ENCODE results near the gene INHA.
A peak's percentile ranks its signal among the peaks of the same experiment; 100 is the strongest.

INHA gene

DNA sequence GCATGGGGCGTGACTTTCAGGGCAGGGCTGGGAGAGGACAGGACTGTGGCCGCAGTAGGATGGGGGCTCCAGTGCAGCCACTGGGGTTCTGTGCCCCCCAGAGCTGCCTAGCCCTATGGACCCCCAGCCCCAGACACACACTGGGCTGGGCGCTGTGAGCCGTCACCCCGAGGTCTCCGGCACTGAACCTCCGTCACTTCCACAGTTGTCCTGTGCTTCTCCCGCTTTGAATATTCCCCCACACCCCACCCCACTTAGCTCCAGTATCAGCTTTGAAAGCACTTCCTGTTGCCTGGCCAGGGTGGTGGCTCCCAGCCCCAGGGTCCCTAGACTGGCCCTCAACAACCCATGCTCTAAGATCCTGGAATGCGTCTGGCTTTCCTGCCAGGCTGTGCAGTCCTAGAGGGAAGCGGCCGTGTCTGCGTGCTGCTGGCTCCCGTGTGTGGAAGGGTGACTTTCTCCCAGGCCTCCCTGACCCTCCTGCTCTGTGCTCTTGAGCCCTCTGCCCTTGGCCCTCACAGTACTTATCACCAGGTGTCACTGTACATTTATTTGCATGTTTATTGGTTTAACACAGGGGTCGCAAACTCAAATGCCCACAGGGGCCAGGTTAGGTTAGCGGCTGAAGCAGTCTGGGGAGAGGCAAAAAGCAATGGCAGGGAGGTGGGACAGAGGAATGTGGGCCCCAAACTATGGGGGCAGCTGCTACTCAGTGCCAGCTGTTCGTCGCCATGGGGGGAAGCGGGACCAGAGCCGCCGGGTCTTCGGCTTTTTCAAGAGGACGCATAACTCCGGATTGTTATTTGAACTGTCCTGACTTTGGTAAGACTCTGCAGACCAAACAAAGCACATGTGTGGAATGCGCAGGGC is 10.7 kb upstream of the INHA start:
- peaks cover 11 to 34% of the 10 kb centered on the region in 2 experiments for H3K36me3 ChIP-seq (ENCODE audit: control insufficient read depth in 1 of 2, insufficient read depth in 2 of 2, low read depth in 1 of 2, low read length in 2 of 2)
- no peak overlapping the region for H3K4me3 ChIP-seq (ENCODE audit: insufficient read depth in 1 of 2, low read depth in 1 of 2, low read length in 2 of 2)
- no peak overlapping the region for H2BK120ac ChIP-seq (ENCODE audit: low read depth, low read length)
- peaks cover 24% of the 10 kb centered on the region for H3K4me1 ChIP-seq (ENCODE audit: control insufficient read depth, insufficient read depth, low read depth, low read length)
- no peak overlapping the region for H3K4me2 ChIP-seq (ENCODE audit: low read length, poor library complexity, severe bottlenecking)
- no peak overlapping the region for H3K18ac ChIP-seq (ENCODE audit: low read depth in 1 of 2, low read length in 2 of 2)
- H2BK12ac ChIP-seq (ENCODE audit: low read length in 2 of 2) = no peak overlapping the region
- H3K27ac ChIP-seq (ENCODE audit: low read length, poor library complexity, severe bottlenecking) = no peak overlapping the region
- peaks cover 0 to 4% of the 10 kb centered on the region in 2 experiments for H3K27me3 ChIP-seq (ENCODE audit: control insufficient read depth in 1 of 2, insufficient read depth in 1 of 2, low read length in 2 of 2)
- H3K4ac ChIP-seq (ENCODE audit: low read depth in 1 of 2, low read length in 2 of 2) = no peak overlapping the region
- no peak overlapping the region for H4K8ac ChIP-seq (ENCODE audit: low read length)
- H3K9ac ChIP-seq (ENCODE audit: low read length) = no peak overlapping the region
- H2BK15ac ChIP-seq (ENCODE audit: low read depth, poor library complexity, severe bottlenecking) = peak overlapping the region; percentile 19
- H2BK5ac ChIP-seq (ENCODE audit: low read depth, low read length, poor library complexity, severe bottlenecking) = no peak overlapping the region
- H3K14ac ChIP-seq (ENCODE audit: low read length in 2 of 2) = no peak overlapping the region
- H2AFZ ChIP-seq (ENCODE audit: low read depth, low read length) = no peak overlapping the region
- H3K9me3 ChIP-seq (ENCODE audit: control insufficient read depth, low read length) = no peaks in the 10 kb centered on the region
- no peaks in the 10 kb centered on the region for H3K79me1 ChIP-seq (replicated peaks; ENCODE audit: low read length, poor library complexity, severe bottlenecking)
- no peak overlapping the region for H3K23ac ChIP-seq (ENCODE audit: low read length in 2 of 2)
- H2AK5ac ChIP-seq (ENCODE audit: low read length, severe bottlenecking) = no peak overlapping the region
- no peak for DNase-seq
- WGBS = 64% methylated on average over 24 of the region's 24 CpGs
- no peak overlapping the region for H4K91ac ChIP-seq (ENCODE audit: low read length)

DNA sequence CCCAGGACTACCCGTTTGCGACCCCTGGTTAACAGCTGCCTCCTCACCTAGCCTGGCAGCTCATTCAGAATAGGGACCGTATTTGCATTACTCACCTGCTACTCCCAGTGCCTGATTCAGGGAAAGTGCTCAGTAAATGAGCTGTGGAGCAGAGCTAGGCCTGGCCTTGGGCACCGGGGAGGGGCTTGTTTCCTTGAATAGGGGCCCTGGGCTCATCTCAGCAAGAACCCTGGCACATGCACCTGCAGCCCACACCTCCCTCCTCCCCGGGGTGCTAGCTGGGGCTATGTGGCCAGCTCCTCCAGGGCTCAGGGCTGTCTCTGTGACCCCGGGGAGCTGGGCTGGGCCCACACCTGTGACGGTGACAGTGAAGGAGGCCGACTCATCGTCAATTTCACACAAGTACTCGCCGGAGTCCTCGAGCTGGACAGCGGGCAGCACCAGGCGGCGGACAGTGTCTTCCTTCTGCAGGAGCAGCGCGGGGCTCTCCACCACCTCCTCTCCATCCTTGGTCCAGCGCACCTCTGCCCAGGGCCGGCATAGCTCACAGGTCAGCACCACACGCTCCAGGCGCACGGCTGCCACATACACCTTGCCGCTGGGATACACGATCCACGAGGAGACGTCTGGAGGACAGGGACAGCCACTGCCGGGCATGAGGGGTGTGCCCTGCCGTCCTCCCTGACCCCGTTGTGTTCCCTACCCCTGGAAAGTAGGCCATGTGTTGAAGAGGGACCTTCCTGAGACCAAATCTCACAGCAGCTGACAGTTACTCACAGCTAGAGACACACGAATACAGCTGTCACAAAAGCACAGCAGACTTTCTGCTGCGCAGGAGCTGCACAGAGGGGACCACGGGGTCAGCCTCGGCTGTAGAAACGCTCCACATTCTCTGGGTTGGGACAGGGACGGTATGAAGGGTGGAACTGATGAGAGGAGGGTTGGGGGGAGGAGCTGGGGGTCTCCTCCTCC is 9.8 kb upstream of the INHA start:
- H4K8ac ChIP-seq (ENCODE audit: low read length) = no peak overlapping the region
- no peak overlapping the region for H3K23ac ChIP-seq (ENCODE audit: low read length in 2 of 2)
- H2BK12ac ChIP-seq (ENCODE audit: low read length in 2 of 2) = no peak overlapping the region
- WGBS = 87% methylated on average over 35 of the region's 35 CpGs
- no peak overlapping the region for H2AFZ ChIP-seq (ENCODE audit: low read depth, low read length)
- H2AK5ac ChIP-seq (ENCODE audit: low read length, severe bottlenecking) = no peak overlapping the region
- no peak overlapping the region for H3K14ac ChIP-seq (ENCODE audit: low read length in 2 of 2)
- no peak overlapping the region for H4K91ac ChIP-seq (ENCODE audit: low read length)
- peaks cover 2% of the 10 kb centered on the region for H3K79me1 ChIP-seq (replicated peaks; ENCODE audit: low read length, poor library complexity, severe bottlenecking)
- no peak overlapping the region for H3K4me2 ChIP-seq (ENCODE audit: low read length, poor library complexity, severe bottlenecking)
- H3K27ac ChIP-seq (ENCODE audit: low read length, poor library complexity, severe bottlenecking) = no peak overlapping the region
- H2BK15ac ChIP-seq (ENCODE audit: low read depth, poor library complexity, severe bottlenecking) = no peak overlapping the region
- no peaks in the 10 kb centered on the region for H3K9me3 ChIP-seq (ENCODE audit: control insufficient read depth, low read length)
- H3K4me1 ChIP-seq (ENCODE audit: control insufficient read depth, insufficient read depth, low read depth, low read length) = peaks cover 24% of the 10 kb centered on the region
- H2BK120ac ChIP-seq (ENCODE audit: low read depth, low read length) = no peak overlapping the region
- H3K4me3 ChIP-seq (ENCODE audit: insufficient read depth in 1 of 2, low read depth in 1 of 2, low read length in 2 of 2) = no peak overlapping the region
- peaks cover 19 to 43% of the 10 kb centered on the region in 2 experiments for H3K36me3 ChIP-seq (ENCODE audit: control insufficient read depth in 1 of 2, insufficient read depth in 2 of 2, low read depth in 1 of 2, low read length in 2 of 2)
- DNase-seq = no peak
- H3K9ac ChIP-seq (ENCODE audit: low read length) = no peak overlapping the region
- H3K4ac ChIP-seq (ENCODE audit: low read depth in 1 of 2, low read length in 2 of 2) = no peak overlapping the region
- no peak overlapping the region for H3K18ac ChIP-seq (ENCODE audit: low read depth in 1 of 2, low read length in 2 of 2)
- peaks cover 0 to 3% of the 10 kb centered on the region in 2 experiments for H3K27me3 ChIP-seq (ENCODE audit: control insufficient read depth in 1 of 2, insufficient read depth in 1 of 2, low read length in 2 of 2)
- H2BK5ac ChIP-seq (ENCODE audit: low read depth, low read length, poor library complexity, severe bottlenecking) = no peak overlapping the region

GRCh38 chr2:219563271-219563928 is 8.7 kb upstream of the INHA start:
- Histone ChIP-seq H3K4ac (ENCODE audit: low read depth in 1 of 2, low read length in 2 of 2) (no peak overlapping the region), H3K9ac (ENCODE audit: low read length) (no peak overlapping the region), H4K8ac (ENCODE audit: low read length) (no peak overlapping the region), H3K4me1 (ENCODE audit: control insufficient read depth, insufficient read depth, low read depth, low read length) (peaks cover 22% of the 10 kb centered on the region), H3K36me3 (ENCODE audit: control insufficient read depth in 1 of 2, insufficient read depth in 2 of 2, low read depth in 1 of 2, low read length in 2 of 2) (peaks cover 30 to 48% of the 10 kb centered on the region in 2 experiments), H3K14ac (ENCODE audit: low read length in 2 of 2) (no peak overlapping the region), H3K27me3 (ENCODE audit: control insufficient read depth in 1 of 2, insufficient read depth in 1 of 2, low read length in 2 of 2) (peaks cover 0 to 3% of the 10 kb centered on the region in 2 experiments), H3K23ac (ENCODE audit: low read length in 2 of 2) (no peak overlapping the region), H3K27ac (ENCODE audit: low read length, poor library complexity, severe bottlenecking) (no peak overlapping the region), H2AK5ac (ENCODE audit: low read length, severe bottlenecking) (no peak overlapping the region), H3K18ac (ENCODE audit: low read depth in 1 of 2, low read length in 2 of 2) (no peak overlapping the region), H2BK15ac (ENCODE audit: low read depth, poor library complexity, severe bottlenecking) (no peak overlapping the region), H3K79me1 (replicated peaks; ENCODE audit: low read length, poor library complexity, severe bottlenecking) (peaks cover 9% of the 10 kb centered on the region), H2BK12ac (ENCODE audit: low read length in 2 of 2) (no peak overlapping the region), H2BK120ac (ENCODE audit: low read depth, low read length) (no peak overlapping the region), H2AFZ (ENCODE audit: low read depth, low read length) (no peak overlapping the region), H3K4me3 (ENCODE audit: insufficient read depth in 1 of 2, low read depth in 1 of 2, low read length in 2 of 2) (no peak overlapping the region), H4K91ac (ENCODE audit: low read length) (no peak overlapping the region), H2BK5ac (ENCODE audit: low read depth, low read length, poor library complexity, severe bottlenecking) (no peak overlapping the region), H3K9me3 (ENCODE audit: control insufficient read depth, low read length) (no peaks in the 10 kb centered on the region), H3K4me2 (ENCODE audit: low read length, poor library complexity, severe bottlenecking) (no peak overlapping the region)
- no peak for DNase-seq
- WGBS = 93% methylated on average over 20 of the region's 20 CpGs
